Stomach (tissue), 9 donors: ENCODE measurements around the gene ANKRD53. TPM values are rescaled to one million over a fixed set of nuclear protein-coding genes. Genes with fewer than 3 reads are reported as not detected.
A peak's percentile ranks its signal among the peaks of the same experiment; 100 is the strongest.
"Not testable (repeated sequence)": the region's sequence is repeated elsewhere in the genome, so short reads cannot be mapped to it uniquely, and the experiment has no call there.

Experiments used
- DNase-seq, 2 donors: peaks; one replicate each; pipeline versions ENCODE4 v3.0.0 to v3.0.0-alpha.2; 2013 to 2019
- H3K27ac ChIP-seq, 5 donors: fragments of 200-600 bp in 4 of 5; sonication (generic) in 4 of 5; one replicate each; pipeline ENCODE4 v1.5.1; 2013 to 2019; ENCODE audit warnings: mild to moderate bottlenecking in 1 of 5, moderate library complexity in 1 of 5
- H3K27me3 ChIP-seq, 3 donors: fragments of 200-600 bp; sonication (generic); one replicate each; pipeline ENCODE4 v1.5.1; 2017 to 2019; ENCODE audit warnings: mixed run types in 1 of 3
- H3K36me3 ChIP-seq, 4 donors: fragments of 200-600 bp; sonication (generic); 1 replicate in 3 of 4; 2 replicates in 1 of 4; pipeline ENCODE4 v1.5.1; 2016 to 2019
- H3K4me1 ChIP-seq, 4 donors: fragments of 200-600 bp; sonication (generic); one replicate each; pipeline ENCODE4 v1.5.1; 2016 to 2019
- H3K4me3 ChIP-seq, 4 donors: fragments of 200-600 bp; sonication (generic) in 3 of 4; one replicate each; pipeline ENCODE4 v1.5.1; 2016 to 2019; ENCODE audit warnings: mild to moderate bottlenecking in 1 of 4
- H3K9me3 ChIP-seq, 4 donors: fragments of 200-600 bp; sonication (generic); one replicate each; pipeline ENCODE4 v1.5.1; 2016 to 2019
- EP300 ChIP-seq: sonication (generic); formaldehyde crosslinking; IDR thresholded peaks from one replicate; pipeline ENCODE4 v1.6.1; 2017; ENCODE audit warnings: antibody characterized with exemption
- POLR2A ChIP-seq, 4 donors: fragments of 450-650 bp; IDR thresholded peaks; one replicate each; pipeline ENCODE4 v1.6.1; 2016; ENCODE audit warnings: antibody characterized with exemption in 4 of 4, control low read depth in 2 of 4, mild to moderate bottlenecking in 1 of 4, moderate library complexity in 1 of 4
- POLR2AphosphoS5 ChIP-seq, 3 donors: sonication (generic); formaldehyde crosslinking; IDR thresholded peaks; one replicate each; pipeline ENCODE4 v1.6.1; 2016; ENCODE audit warnings: antibody characterized with exemption in 3 of 3
- WGBS, 5 donors: extraction: QIAGEN DNeasy Blood & Tissue Kit in 3 of 5; methylation state at CpG; one replicate each; pipeline versions ENCODE4 v1.1.5 to v1.1.7; 2013 to 2018; 5-methylcytosine and 5-hydroxymethylcytosine counted together
- intact Hi-C: fragments of 100-400 bp; cut with DNase I; formaldehyde crosslinking; loops from one replicate; pipeline ENCODE4 v1.15.1; 2023; ENCODE audit warnings: low total_unique reads
- polyA plus RNA-seq, 3 donors: library from polyadenylated mRNA; stranded (reverse); fragments of 200-250 nt; gene quantifications; one replicate each; pipeline ENCODE4 v1.2.3, GENCODE V29; 2013
- total RNA-seq, 5 donors: library from RNA; depleted of rRNA; stranded (reverse); fragments of >200 nt; gene quantifications; one replicate each; pipeline versions ENCODE4 v1.1.0 to v1.2.3, GENCODE V29; 2014 to 2016
- TF ChIP-seq, protein P1 (sequence below), 7 experiments: fragments of 450-650 bp in 4 of 7; fragments of 200-600 bp in 3 of 7; sonication (generic) in 3 of 7; IDR thresholded peaks; one replicate each; pipeline ENCODE4 v1.5.1; 2016 to 2019; ENCODE audit warnings: antibody characterized with exemption in 7 of 7, control low read depth in 2 of 7, mild to moderate bottlenecking in 1 of 7
- donor health status: healthy with polysubstance abuse.
- donor health status: Bipolar disorder and iron deficiency.
- donor health status: healthy.

Gene ANKRD53
- total and polyA plus RNA-seq, 8 donors = 0.45 to 2.3 (median 1.1) TPM; not detected in 4

DNA sequence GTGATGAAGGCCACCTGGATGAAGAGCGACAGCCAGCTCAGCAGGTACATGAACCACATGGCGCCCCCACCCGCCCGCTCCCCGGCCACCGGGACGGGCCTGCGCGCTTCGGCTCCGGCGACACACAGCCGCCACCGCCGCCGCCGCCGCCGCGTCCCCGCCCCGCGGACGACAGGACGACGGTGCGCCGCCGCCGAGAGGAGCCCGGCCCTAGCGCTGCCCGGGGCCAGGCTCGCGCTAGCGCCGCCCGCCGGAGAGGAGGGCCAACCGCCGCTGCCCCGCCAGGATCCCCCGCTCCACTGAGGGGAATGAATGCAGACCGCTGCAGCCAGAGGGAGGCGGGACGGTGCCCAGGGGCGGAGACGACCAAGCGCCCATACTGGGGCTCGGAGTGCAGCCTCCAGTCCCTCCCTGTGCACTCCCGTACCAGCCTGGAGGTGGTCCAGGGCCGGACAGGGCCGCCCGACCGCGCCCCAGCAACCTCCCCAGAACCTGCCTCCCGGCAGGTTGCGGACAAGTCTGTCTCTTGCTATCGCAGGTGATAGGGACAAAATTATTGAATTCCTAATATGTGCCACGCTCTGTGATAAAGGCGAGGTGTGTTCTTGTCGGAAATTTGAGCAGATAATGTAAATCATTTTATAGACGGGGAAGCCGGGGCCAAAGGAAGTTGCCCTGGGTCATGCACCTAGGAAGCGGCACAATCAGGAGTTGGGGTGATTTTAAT, 16.4 kb downstream of the ANKRD53 start, which contains the start of gene TEX261:
TSS of gene TEX261 (minus strand) at position 175 of the 727 bp plus-strand sequence. CDS start at position 59, 116 bp downstream.
- intact Hi-C loops = no loop called here
- Histone ChIP-seq H3K4me1 (peaks cover 24 to 40% (median 29%) of the 10 kb centered on the region in 4 donors), H3K27ac (peak within 1 kb of the TSS; percentile 80 to 92 (median 87)), H3K36me3 (peaks cover 9 to 23% (median 23%) of the 10 kb centered on the region in 4 donors), H3K27me3 (no peaks in the 10 kb centered on the region), H3K9me3 (no peaks in the 10 kb centered on the region), H3K4me3 (peak within 1 kb of the TSS; percentile 94 to 99 (median 98))
- TF ChIP-seq POLR2A (IDR thresholded peaks at IDR 0.05) = no peak
- no peak for TF ChIP-seq EP300
- TF ChIP-seq, protein P1, sequence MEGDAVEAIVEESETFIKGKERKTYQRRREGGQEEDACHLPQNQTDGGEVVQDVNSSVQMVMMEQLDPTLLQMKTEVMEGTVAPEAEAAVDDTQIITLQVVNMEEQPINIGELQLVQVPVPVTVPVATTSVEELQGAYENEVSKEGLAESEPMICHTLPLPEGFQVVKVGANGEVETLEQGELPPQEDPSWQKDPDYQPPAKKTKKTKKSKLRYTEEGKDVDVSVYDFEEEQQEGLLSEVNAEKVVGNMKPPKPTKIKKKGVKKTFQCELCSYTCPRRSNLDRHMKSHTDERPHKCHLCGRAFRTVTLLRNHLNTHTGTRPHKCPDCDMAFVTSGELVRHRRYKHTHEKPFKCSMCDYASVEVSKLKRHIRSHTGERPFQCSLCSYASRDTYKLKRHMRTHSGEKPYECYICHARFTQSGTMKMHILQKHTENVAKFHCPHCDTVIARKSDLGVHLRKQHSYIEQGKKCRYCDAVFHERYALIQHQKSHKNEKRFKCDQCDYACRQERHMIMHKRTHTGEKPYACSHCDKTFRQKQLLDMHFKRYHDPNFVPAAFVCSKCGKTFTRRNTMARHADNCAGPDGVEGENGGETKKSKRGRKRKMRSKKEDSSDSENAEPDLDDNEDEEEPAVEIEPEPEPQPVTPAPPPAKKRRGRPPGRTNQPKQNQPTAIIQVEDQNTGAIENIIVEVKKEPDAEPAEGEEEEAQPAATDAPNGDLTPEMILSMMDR (IDR thresholded peaks at IDR 0.05) = peak in 4 of 7 experiments; percentile 28 to 76 (median 47)
- peak; percentile 24 to 69 (median 66) for TF ChIP-seq POLR2AphosphoS5 (IDR thresholded peaks at IDR 0.05)
- peak; percentile 92 to 97 for DNase-seq
- 0 to 2% (median 0%) methylated on average over 14 to 65 of the region's 65 CpGs for WGBS, 5 donors

DNA sequence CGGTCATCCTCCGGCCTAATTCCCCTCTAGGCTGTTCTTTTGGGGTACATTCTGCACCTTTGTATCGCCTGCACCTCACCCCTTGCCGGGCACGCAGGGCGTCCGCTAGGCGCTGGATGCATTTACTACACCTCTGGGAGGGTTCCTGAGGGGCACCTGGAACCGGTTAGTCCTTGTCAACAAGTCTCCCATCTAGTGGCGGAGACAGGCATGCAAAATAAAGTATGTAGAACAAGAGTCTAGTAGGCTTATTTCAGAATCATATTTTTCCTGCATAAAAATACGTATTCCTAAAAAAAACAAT, 16.9 kb downstream of the ANKRD53 start:
- Histone ChIP-seq H3K4me1 (peaks cover 24 to 40% (median 29%) of the 10 kb centered on the region in 4 donors), H3K4me3 (peak overlapping the region; percentile 94 to 99 (median 98)), H3K27me3 (no peaks in the 10 kb centered on the region), H3K36me3 (peaks cover 5 to 18% (median 18%) of the 10 kb centered on the region in 4 donors), H3K27ac (peak overlapping the region; percentile 80 to 92 (median 87)), H3K9me3 (no peaks in the 10 kb centered on the region)
- WGBS, 5 donors = 1 to 2% (median 1%) methylated on average over 11 of the region's 11 CpGs
- intact Hi-C loops = no loop called here
- no peak for TF ChIP-seq POLR2A (IDR thresholded peaks at IDR 0.05)
- TF ChIP-seq, protein P1 (IDR thresholded peaks at IDR 0.05) = peak in 3 of 7 experiments; percentile 19 to 35 (median 30)
- peak; percentile 37 to 80 for DNase-seq

DNA sequence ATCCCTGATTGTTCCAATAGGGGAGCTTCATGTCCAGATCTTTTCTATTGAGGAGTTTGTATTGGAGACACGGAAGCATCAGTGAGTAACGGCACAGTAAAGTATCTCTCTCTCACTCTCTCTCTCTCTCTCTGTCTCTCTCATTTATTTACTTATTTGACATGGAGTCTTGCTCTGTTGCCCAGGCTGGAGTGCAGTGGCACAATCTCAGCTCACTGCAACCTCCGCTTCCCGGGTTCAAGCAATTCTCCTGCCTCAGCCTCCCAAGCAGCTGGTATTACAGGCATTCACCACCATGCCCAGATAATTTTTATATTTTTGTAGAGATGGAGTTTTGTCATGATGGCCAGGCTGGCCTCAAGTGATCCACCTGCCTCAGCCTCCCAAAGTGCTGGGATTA, 20.5 kb downstream of the ANKRD53 start:
- intact Hi-C loops, H3K4me3 ChIP-seq, DNase-seq, H3K36me3 ChIP-seq, H3K9me3 ChIP-seq, H3K27me3 ChIP-seq, H3K27ac ChIP-seq: not testable (repeated sequence)
- 84 to 94% (median 91%) methylated on average over 4 of the region's 4 CpGs for WGBS, 5 donors
- peaks cover 8 to 28% (median 24%) of the 10 kb centered on the region in 4 donors for H3K4me1 ChIP-seq

DNA sequence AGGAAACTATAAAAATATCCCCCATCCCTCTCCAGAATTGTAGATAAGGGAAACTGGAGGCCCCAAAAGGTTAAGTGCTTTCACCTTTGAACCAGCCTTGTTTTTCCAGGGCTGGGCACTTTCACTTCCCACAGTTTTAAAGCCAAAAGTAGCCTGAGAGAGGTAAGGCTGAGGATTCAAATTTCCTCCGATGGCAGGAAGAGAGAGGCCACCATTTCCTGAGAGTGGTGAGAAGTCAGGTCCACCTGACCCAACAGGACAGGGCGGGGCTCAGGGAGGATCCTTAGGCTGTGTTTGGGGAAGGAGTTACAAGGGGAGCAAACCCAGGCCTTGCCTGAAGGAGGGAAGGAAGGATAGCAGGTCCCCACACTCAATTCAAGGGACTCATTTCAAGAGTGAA, 20.9 kb downstream of the ANKRD53 start:
- Histone ChIP-seq H3K27me3 (no peaks in the 10 kb centered on the region), H3K9me3 (no peaks in the 10 kb centered on the region), H3K36me3 (no peaks in the 10 kb centered on the region), H3K27ac (no peak overlapping the region), H3K4me1 (peaks cover 6 to 24% (median 20%) of the 10 kb centered on the region in 4 donors), H3K4me3 (no peak overlapping the region)
- intact Hi-C loops = no loop called here
- DNase-seq = no peak
- WGBS, 5 donors = 38 to 66% (median 59%) methylated on average over 2 of the region's 2 CpGs
- TF ChIP-seq, protein P1 (IDR thresholded peaks at IDR 0.05) = no peak
- TF ChIP-seq POLR2AphosphoS5 (IDR thresholded peaks at IDR 0.05) (no peak), EP300 (no peak), POLR2A (IDR thresholded peaks at IDR 0.05) (no peak)

DNA sequence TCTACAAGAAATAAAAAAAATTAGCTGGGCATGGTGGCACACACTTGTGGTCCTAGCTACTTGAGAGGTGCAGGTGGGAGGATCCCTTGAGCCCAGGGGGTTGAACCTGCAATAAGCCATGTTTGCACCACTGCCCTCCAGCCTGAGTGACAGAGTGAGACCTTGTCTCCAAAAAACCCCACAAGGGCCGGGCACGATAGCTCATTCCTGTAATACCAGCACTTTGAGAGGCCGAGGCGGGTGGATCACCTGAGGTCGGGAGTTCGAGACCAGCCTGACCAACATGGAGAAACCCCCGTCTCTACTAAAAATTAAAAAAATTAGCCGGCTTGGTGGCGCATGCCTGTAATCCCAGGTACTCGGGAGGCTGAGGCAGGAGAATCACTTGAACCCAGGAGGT, 21.5 kb downstream of the ANKRD53 start:
- DNase-seq, H3K27me3 ChIP-seq, intact Hi-C loops, H3K36me3 ChIP-seq, H3K27ac ChIP-seq, H3K4me3 ChIP-seq, H3K9me3 ChIP-seq: not testable (repeated sequence)
- WGBS, 5 donors = 96 to 99% (median 97%) methylated on average over 8 to 10 of the region's 10 CpGs
- H3K4me1 ChIP-seq = peaks cover 6 to 24% (median 19%) of the 10 kb centered on the region in 4 donors
